AG10803 (cell line): ENCODE data around the gene MCF2L2.
"Not testable (repeated sequence)": the region's sequence is repeated elsewhere in the genome, so short reads cannot be mapped to it uniquely, and the experiment has no call there.

Experiments
- DNase-seq: peaks from one replicate; pipeline ENCODE4 v3.0.0; 2010; ENCODE audit warnings: low read depth
- H3K4me3 ChIP-seq: 2 replicates; pipeline ENCODE4 v1.5.1; 2011; ENCODE audit warnings: mild to moderate bottlenecking, low read length, control low read depth
- TF ChIP-seq, protein P1 (sequence below): conservative IDR thresholded peaks from 2 replicates; pipeline ENCODE4 v1.5.1; 2011; ENCODE audit warnings: mild to moderate bottlenecking, low read length, control low read depth, inconsistent platforms

MCF2L2 gene

DNA sequence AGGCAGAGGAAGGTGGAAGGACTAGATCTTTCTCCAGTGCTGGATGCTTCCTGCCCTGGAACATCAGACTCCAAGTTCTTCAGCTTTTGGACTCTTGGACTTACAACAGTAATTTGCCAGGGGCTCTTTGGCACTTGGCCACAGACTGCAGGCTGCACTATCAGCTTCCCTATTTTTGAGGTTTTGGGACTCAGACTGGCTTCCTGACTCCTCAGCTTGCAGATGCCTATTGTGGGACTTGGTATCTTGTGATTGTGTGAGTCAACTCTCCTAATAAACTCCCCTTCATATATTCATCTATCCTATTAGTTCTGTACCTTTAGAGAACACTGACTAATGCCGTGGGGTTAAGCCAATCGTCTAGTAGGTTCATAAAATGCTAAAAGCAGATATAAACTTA is 184.2 kb downstream of the MCF2L2 start:
- no peak overlapping the region for H3K4me3 ChIP-seq
- TF ChIP-seq, protein P1, sequence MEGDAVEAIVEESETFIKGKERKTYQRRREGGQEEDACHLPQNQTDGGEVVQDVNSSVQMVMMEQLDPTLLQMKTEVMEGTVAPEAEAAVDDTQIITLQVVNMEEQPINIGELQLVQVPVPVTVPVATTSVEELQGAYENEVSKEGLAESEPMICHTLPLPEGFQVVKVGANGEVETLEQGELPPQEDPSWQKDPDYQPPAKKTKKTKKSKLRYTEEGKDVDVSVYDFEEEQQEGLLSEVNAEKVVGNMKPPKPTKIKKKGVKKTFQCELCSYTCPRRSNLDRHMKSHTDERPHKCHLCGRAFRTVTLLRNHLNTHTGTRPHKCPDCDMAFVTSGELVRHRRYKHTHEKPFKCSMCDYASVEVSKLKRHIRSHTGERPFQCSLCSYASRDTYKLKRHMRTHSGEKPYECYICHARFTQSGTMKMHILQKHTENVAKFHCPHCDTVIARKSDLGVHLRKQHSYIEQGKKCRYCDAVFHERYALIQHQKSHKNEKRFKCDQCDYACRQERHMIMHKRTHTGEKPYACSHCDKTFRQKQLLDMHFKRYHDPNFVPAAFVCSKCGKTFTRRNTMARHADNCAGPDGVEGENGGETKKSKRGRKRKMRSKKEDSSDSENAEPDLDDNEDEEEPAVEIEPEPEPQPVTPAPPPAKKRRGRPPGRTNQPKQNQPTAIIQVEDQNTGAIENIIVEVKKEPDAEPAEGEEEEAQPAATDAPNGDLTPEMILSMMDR, result no peak
- DNase-seq, result no peak

DNA sequence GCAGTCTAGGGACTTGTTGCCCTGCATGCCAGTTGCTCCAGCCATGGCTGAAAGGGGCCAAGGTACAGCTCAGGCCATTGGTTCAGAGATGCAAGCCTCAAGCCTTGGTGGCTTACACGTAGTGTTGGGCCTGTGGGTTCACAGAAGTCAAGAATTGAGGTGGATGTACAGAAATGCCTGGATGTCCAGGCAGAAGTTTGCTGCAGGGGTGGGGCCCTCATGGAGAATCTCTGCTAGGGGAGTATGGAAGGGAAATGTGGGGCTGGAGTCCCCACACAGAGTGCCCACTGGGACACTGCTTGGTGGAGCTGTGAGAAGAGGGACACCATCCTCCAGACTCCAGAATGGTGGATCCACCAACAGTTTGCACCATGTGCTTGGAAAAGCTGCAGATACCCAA is 186.0 kb downstream of the MCF2L2 start:
- DNase-seq, result no peak
- no peak overlapping the region for H3K4me3 ChIP-seq
- TF ChIP-seq, protein P1, result no peak

DNA sequence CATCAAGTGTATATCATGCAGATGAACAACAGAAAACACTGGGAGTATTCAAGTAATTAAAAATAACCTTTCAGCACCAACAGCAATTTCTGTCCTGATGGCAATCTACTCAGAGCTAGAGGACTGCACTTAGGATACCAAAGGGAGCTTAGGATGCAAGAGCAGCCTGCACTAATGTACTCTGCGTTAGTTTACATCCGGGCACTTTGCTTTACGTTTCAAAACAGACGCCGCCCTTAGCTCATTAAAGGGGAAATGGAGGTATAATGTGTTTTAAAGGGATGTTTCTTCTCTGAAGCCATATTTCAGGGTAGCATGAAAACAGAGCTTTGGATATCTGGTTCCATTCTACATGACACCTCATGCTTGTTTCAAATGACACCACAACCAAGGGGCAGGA is 189.4 kb downstream of the MCF2L2 start:
- no peak overlapping the region for H3K4me3 ChIP-seq
- TF ChIP-seq, protein P1, result no peak
- no peak for DNase-seq

DNA sequence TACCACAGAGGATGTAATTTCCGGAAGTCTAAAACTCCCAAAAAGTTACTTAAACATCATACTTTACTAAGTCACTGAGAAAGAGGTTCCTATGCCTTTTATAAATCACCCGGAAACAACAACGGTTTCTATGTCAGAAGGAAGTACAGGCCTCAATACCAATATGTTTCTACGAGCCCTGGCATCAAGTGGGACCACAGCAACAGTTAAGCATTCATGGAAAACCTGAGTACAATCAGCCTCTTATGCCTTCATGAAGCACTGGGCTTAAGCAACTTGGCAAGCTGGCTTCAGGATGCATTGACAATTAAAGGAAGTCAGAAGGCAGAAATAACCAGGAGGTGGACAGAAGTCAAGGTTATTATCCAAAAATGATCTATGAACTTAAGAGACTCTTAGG is 194.5 kb downstream of the MCF2L2 start:
- DNase-seq, result no peak
- TF ChIP-seq, protein P1, result no peak
- H3K4me3 ChIP-seq, result no peak overlapping the region

DNA sequence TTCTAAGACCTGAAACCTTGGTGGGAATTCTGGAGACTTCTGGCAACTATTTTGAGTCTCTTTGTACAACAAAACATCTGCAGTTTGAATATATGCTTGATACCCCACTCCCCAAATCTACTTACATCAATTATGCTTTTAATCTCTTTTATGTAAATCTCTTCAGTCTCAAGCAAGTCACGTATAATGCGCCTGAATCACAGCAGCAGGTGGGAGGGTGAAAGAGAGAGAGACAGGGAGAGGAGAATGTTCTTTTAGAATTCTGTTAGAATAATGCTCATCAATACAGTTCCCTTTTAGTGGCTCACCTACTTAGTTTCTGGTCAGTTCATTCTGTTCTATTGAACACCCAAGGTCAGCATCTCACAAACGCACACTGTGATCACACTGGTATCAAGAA is 197.6 kb downstream of the MCF2L2 start:
- no peak overlapping the region for H3K4me3 ChIP-seq
- TF ChIP-seq, protein P1, result no peak
- DNase-seq, result no peak

DNA sequence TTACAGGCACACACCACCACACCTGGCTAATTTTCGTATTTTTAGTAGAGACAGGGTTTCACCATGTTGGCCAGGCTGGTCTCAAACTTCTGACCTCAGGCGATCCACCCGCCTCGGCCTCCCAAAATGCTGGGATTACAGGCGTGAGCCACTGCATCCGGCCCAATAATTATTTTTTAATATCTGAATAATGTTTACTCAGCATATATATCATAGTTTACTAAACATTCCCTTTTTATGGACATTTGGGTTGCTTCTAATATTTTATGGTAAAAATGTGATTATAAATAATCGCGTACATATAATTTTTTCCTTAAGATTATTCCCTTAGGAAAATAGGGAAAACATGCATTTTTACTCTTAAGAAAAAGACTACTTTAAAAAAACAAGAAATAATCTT is 198.2 kb downstream of the MCF2L2 start:
- not testable (repeated sequence) for H3K4me3 ChIP-seq, DNase-seq

DNA sequence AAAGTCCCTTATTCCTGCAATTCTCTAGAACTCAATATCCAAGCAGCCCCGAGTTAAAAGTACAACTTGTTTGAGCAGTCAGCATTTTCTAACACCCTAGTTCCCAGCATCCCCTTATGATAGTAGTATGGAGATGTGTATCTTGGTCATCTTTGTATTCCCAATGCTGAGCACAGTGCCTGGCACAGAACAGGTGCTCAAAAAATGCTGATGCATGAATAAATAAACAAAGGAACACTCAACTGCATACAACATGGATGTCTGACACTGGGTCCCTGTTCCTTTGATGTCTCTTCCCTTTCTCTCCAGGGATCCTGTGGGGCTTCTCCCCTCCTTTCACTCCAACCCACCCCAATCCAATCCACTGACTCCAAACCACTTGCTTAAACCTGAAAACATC is 199.2 kb downstream of the MCF2L2 start:
- H3K4me3 ChIP-seq, result no peak overlapping the region
- DNase-seq, result no peak
- TF ChIP-seq, protein P1, result no peak

DNA sequence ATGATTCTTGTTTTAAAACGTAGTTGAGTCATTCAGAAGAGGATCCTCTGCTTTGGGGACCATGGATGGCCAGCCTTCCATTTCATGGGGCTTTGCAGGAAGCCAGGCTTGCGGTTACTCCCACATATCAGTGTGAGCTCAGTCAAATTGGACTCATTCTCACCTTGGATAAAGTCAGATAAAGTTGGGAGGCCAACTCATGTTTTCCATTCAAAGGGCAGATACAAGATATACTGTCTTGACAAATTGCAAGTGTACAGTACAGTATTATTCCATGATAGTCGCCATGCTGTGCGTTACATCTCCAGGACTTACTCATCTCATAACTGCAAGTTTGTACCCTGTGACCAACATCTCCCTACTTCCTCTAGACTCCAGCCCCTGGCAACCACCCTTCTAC is 200.8 kb downstream of the MCF2L2 start:
- no peak for DNase-seq
- no peak overlapping the region for H3K4me3 ChIP-seq
- TF ChIP-seq, protein P1, result no peak
